Bronchial epithelial cell (primary cell): Measurements from ENCODE around the gene ABHD18. TPM values are rescaled to one million over a fixed set of nuclear protein-coding genes. Genes with fewer than 3 reads are reported as not detected.
"Not testable (repeated sequence)": the region's sequence is repeated elsewhere in the genome, so short reads cannot be mapped to it uniquely, and the experiment has no call there.

Source experiments
- DNase-seq: peaks from one replicate; pipeline ENCODE4 v3.0.0-alpha.2; 2010; ENCODE audit warnings: low read depth
- FAIRE-seq: peaks from 2 replicates; lab custom pipeline; 2011; peaks lifted over from hg19 to GRCh38; lab: Jason Lieb, UNC
- H3K27me3 ChIP-seq: 2 replicates; pipeline ENCODE4 v1.5.1; 2011; ENCODE audit warnings: low read length; ENCODE audit not compliant: control insufficient read depth, insufficient read depth
- H3K36me3 ChIP-seq: 2 replicates; pipeline ENCODE4 v1.5.1; 2011; ENCODE audit warnings: low read length; ENCODE audit not compliant: control insufficient read depth, insufficient read depth
- H3K4me3 ChIP-seq: 2 replicates; pipeline ENCODE4 v1.5.1; 2011; ENCODE audit warnings: mild to moderate bottlenecking, low read depth, low read length, control low read depth
- total RNA-seq: library from RNA; depleted of rRNA; stranded (reverse); fragments of >200 nt; gene quantifications from 2 replicates; pipeline ENCODE4 v1.2.1, GENCODE V29; 2014
- TF ChIP-seq, protein P1 (sequence below): IDR thresholded peaks from 2 replicates; pipeline ENCODE4 v1.5.1; 2011; ENCODE audit warnings: mild to moderate bottlenecking, moderate library complexity, low read length, control low read depth, inconsistent platforms; ENCODE audit not compliant: insufficient read depth, severe bottlenecking

ABHD18 gene
- total RNA-seq, 1 donor from 2014 or later = 7.1 TPM

- TF ChIP-seq, protein P1, sequence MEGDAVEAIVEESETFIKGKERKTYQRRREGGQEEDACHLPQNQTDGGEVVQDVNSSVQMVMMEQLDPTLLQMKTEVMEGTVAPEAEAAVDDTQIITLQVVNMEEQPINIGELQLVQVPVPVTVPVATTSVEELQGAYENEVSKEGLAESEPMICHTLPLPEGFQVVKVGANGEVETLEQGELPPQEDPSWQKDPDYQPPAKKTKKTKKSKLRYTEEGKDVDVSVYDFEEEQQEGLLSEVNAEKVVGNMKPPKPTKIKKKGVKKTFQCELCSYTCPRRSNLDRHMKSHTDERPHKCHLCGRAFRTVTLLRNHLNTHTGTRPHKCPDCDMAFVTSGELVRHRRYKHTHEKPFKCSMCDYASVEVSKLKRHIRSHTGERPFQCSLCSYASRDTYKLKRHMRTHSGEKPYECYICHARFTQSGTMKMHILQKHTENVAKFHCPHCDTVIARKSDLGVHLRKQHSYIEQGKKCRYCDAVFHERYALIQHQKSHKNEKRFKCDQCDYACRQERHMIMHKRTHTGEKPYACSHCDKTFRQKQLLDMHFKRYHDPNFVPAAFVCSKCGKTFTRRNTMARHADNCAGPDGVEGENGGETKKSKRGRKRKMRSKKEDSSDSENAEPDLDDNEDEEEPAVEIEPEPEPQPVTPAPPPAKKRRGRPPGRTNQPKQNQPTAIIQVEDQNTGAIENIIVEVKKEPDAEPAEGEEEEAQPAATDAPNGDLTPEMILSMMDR = no peak
- FAIRE-seq = no peak
- Histone ChIP-seq H3K4me3 (peak overlapping the region; percentile 87), H3K36me3 (no peaks in the 10 kb centered on the region), H3K27me3 (no peaks in the 10 kb centered on the region)
- peak; percentile 50 for DNase-seq
These were observed 583 bp downstream of the ABHD18 start for GRCh38 chr4:127965803-127966175.

GRCh38 chr4:127967141-127967775 lies 2.1 kb downstream of the ABHD18 start:
- FAIRE-seq (no peak), DNase-seq (no peak)
- Histone ChIP-seq H3K4me3 (no peak overlapping the region), H3K27me3 (no peaks in the 10 kb centered on the region), H3K36me3 (no peaks in the 10 kb centered on the region)
- TF ChIP-seq, protein P1 = no peak

DNA sequence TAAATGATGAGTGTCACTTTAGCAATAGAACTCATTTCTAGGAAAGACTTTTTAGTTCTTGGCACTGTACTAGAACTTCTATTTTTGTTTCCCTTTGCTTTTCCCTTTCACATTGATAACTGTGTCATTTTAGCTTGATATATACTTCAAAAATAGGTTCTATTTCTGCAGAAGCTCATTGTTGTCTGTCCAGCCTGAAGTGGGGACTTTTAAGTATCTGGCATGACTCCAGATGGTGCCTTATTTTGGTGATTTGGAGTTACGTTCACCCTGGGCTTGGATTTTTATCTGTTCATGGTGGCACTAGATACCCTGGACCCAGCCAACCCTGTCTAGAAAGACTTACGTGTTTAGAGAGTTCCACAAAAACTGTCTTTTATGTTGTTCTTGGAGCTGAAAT lies 3.4 kb downstream of the ABHD18 start:
- no peak for FAIRE-seq
- Histone ChIP-seq H3K27me3 (no peaks in the 10 kb centered on the region), H3K36me3 (no peaks in the 10 kb centered on the region), H3K4me3 (no peak overlapping the region)
- no peak for DNase-seq
- TF ChIP-seq, protein P1 = no peak

- not testable (repeated sequence) for H3K4me3 ChIP-seq, FAIRE-seq, H3K36me3 ChIP-seq, DNase-seq, H3K27me3 ChIP-seq
These were observed 5.7 kb downstream of the ABHD18 start for GRCh38 chr4:127970925-127971324.

GRCh38 chr4:127975121-127975770 lies 10.0 kb downstream of the ABHD18 start:
- no peaks in the 10 kb centered on the region for H3K36me3 ChIP-seq
- no peak overlapping the region for H3K4me3 ChIP-seq
- peak; percentile 99 for DNase-seq
- no peak for FAIRE-seq
- H3K27me3 ChIP-seq = no peaks in the 10 kb centered on the region
- TF ChIP-seq, protein P1 = no peak

- TF ChIP-seq, protein P1 = no peak
- H3K4me3 ChIP-seq = no peak overlapping the region
- no peaks in the 10 kb centered on the region for H3K27me3 ChIP-seq
- no peak for DNase-seq
- H3K36me3 ChIP-seq = no peaks in the 10 kb centered on the region
- no peak for FAIRE-seq
These were observed 13.7 kb downstream of the ABHD18 start for GRCh38 chr4:127978930-127979329.
